Occipital lobe (tissue), 2 donors: ENCODE measurements around the gene TNFRSF14. TPM values are rescaled to one million over a fixed set of nuclear protein-coding genes. Genes with fewer than 3 reads are reported as not detected.

Source experiments
- DNase-seq: peaks from one replicate; lab custom pipeline; 2025; lab: John Stamatoyannopoulos, UW
- total RNA-seq: library from RNA; depleted of rRNA; stranded (reverse); fragments of >200 nt; gene quantifications from one replicate; pipeline ENCODE4 v1.2.3, GENCODE V29; 2014

The TNFRSF14 gene
- total RNA-seq, 1 donor from 2014 or later: 2.0 TPM

DNA sequence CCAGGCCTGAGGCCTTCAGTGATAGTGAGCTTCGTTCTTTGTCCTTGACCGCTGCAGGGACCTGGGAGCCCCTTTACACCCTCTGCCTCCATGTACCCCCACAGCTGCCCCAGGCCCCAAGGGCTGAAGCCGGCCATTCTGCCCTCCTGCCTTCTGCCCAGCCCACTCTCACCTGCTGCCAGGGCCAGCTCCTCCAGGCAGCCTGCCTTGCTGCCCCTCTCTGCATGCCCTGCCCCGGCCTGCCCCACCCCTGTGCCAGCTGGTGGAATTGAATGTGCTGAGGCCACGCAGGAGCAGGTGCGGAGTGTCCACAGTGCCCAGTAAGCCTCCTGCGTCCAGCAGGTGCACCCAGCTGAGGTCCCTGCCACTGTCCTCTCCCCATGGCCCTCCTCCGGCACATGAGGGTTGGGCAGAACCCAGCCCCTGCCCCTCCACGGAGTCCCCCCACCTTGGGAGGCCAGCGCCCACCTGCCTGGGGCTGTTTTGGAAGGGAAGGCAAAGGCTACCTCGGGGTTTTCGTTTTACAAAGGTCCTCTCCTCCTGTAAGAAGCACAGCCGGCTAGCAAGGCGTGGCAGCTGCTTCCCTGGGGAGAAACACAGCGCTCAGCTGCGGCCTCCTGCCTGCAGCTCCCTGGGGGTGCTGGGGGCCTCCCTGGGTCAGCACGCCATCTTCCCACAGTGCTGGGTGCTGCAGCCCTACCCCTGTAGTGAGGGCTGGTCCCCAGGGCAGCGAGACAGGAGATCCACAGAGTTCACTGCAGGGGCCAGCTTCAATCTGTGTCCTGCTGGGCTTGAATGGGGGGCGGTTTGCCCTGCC is 55.7 kb downstream of the TNFRSF14 start:
- no peak for DNase-seq

DNA sequence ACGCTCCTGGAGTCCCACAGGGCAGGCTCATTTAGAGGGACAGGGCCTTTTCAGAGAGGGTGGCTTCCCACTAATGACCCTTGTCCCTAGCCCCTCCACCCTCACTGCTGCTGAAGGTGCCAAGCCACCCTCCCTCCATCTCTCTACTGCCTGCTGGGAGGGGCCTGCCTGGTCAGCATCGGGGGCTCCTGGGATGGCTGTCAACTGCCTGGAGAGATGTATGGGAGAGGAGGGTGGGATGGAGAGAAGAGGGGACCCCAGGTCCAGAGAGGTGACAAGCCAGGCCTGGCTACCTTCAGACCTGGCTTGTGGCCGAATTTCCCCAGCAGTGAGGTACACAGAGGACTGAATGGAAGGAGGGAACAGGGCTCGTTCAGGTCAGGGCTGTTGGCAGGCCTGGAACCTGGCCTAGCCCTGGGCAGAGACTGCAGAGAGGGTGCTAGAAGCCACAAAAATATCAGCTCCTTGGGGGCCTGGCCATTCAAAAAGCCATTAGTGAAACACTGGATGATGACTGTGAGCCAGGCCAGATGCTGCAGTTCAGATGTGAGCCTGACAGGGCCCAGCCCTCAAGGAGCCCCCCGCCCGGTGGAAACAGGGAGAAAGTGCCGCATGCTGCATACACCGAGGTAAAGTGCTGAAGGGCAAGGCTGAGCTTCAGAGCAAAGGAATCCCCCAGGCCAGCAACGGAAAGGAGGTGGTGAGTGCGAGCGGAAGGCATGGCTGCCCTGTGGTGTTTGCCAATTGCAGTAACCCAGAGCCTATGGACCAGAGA is 56.6 kb downstream of the TNFRSF14 start:
- DNase-seq: no peak

Other genes with a start within 250 kb of the TNFRSF14 start
- gene MORN1, start 164.8 kb upstream of the TNFRSF14 start, total RNA-seq: 13.1 TPM
- 34.5 TPM for gene RER1, start 164.5 kb upstream of the TNFRSF14 start, total RNA-seq
- gene PEX10, start 143.8 kb upstream of the TNFRSF14 start, total RNA-seq: 21.2 TPM
- 4.2 TPM for gene PLCH2, start 80.1 kb upstream of the TNFRSF14 start, total RNA-seq
- gene PANK4, start 29.8 kb upstream of the TNFRSF14 start, total RNA-seq: 26.0 TPM
- 25.4 TPM for gene HES5, start 26.1 kb upstream of the TNFRSF14 start, total RNA-seq
- gene PRXL2B, start 30.4 kb downstream of the TNFRSF14 start, total RNA-seq: 11.9 TPM
- 3.7 TPM for gene MMEL1, start 76.6 kb downstream of the TNFRSF14 start, total RNA-seq
- 0.16 TPM for gene TTC34, start 245.3 kb downstream of the TNFRSF14 start, total RNA-seq